Panc1 (cell line): Measurements from ENCODE around the gene GNAI3.

Experiments used
- POLR2AphosphoS5 ChIP-seq: IDR thresholded peaks from 2 replicates; pipeline ENCODE4 v1.6.1; 2012; ENCODE audit warnings: mild to moderate bottlenecking, low read depth, low read length, moderate library complexity
- SIN3A ChIP-seq: IDR thresholded peaks from 2 replicates; pipeline ENCODE4 v1.6.1; 2012; ENCODE audit warnings: low read depth, mild to moderate bottlenecking, low read length, moderate library complexity, borderline replicate concordance; ENCODE audit not compliant: insufficient read depth
- TF ChIP-seq, protein P1 (sequence below): fragments of 450-650 bp; IDR thresholded peaks from 2 replicates; pipeline ENCODE4 v1.5.1; 2017; ENCODE audit warnings: mild to moderate bottlenecking
- TF ChIP-seq, protein P2 (sequence below), 2 experiments: IDR thresholded peaks; 2 replicates each; pipeline ENCODE4 v1.6.1; 2011 to 2012; ENCODE audit warnings: low read depth in 2 of 2, control low read depth in 1 of 2, low read length in 1 of 2, mild to moderate bottlenecking in 1 of 2, moderate library complexity in 1 of 2; ENCODE audit not compliant: insufficient read depth in 1 of 2

GRCh38 chr1:109613361-109614147 lies 65.1 kb downstream of the GNAI3 start:
- TF ChIP-seq, protein P1, sequence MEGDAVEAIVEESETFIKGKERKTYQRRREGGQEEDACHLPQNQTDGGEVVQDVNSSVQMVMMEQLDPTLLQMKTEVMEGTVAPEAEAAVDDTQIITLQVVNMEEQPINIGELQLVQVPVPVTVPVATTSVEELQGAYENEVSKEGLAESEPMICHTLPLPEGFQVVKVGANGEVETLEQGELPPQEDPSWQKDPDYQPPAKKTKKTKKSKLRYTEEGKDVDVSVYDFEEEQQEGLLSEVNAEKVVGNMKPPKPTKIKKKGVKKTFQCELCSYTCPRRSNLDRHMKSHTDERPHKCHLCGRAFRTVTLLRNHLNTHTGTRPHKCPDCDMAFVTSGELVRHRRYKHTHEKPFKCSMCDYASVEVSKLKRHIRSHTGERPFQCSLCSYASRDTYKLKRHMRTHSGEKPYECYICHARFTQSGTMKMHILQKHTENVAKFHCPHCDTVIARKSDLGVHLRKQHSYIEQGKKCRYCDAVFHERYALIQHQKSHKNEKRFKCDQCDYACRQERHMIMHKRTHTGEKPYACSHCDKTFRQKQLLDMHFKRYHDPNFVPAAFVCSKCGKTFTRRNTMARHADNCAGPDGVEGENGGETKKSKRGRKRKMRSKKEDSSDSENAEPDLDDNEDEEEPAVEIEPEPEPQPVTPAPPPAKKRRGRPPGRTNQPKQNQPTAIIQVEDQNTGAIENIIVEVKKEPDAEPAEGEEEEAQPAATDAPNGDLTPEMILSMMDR = no peak
- TF ChIP-seq POLR2AphosphoS5 = no peak
- TF ChIP-seq, protein P2, sequence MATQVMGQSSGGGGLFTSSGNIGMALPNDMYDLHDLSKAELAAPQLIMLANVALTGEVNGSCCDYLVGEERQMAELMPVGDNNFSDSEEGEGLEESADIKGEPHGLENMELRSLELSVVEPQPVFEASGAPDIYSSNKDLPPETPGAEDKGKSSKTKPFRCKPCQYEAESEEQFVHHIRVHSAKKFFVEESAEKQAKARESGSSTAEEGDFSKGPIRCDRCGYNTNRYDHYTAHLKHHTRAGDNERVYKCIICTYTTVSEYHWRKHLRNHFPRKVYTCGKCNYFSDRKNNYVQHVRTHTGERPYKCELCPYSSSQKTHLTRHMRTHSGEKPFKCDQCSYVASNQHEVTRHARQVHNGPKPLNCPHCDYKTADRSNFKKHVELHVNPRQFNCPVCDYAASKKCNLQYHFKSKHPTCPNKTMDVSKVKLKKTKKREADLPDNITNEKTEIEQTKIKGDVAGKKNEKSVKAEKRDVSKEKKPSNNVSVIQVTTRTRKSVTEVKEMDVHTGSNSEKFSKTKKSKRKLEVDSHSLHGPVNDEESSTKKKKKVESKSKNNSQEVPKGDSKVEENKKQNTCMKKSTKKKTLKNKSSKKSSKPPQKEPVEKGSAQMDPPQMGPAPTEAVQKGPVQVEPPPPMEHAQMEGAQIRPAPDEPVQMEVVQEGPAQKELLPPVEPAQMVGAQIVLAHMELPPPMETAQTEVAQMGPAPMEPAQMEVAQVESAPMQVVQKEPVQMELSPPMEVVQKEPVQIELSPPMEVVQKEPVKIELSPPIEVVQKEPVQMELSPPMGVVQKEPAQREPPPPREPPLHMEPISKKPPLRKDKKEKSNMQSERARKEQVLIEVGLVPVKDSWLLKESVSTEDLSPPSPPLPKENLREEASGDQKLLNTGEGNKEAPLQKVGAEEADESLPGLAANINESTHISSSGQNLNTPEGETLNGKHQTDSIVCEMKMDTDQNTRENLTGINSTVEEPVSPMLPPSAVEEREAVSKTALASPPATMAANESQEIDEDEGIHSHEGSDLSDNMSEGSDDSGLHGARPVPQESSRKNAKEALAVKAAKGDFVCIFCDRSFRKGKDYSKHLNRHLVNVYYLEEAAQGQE (IDR thresholded peaks at IDR 0.05; ENCODE audit: insufficient read depth in 1 of 2, low read depth in 2 of 2, low read length in 1 of 2) = no peak
- no peak for TF ChIP-seq SIN3A
